H1 (cell line): Measurements from ENCODE around the gene RYR3. TPM values are rescaled to one million over a fixed set of nuclear protein-coding genes. Genes with fewer than 3 reads are reported as not detected.
A peak's percentile ranks its signal among the peaks of the same experiment; 100 is the strongest.

Experiments used
- CTCF ChIA-PET: fragments of 300-600 bp; sonication (Branson Sonifier 250); formaldehyde crosslinking; loops from one replicate; lab custom pipeline; 2021; ENCODE audit not compliant: partially characterized antibody; lab: Charles Lee
- POLR2A ChIA-PET: fragments of 300-600 bp; sonication (Branson Sonifier 250); formaldehyde crosslinking; loops from one replicate; lab custom pipeline; 2021; ENCODE audit warnings: inconsistent platforms; ENCODE audit not compliant: partially characterized antibody; lab: Charles Lee
- DNase-seq, 2 experiments: peaks; one replicate each; pipeline versions ENCODE4 v3.0.0 to v3.0.0-alpha.2; 2010 to 2022; ENCODE audit warnings: low spot score in 2 of 2, low read depth in 1 of 2, mixed read lengths in 1 of 2
- FAIRE-seq: peaks from 2 replicates; lab custom pipeline; 2011; peaks lifted over from hg19 to GRCh38; lab: Jason Lieb, UNC
- H2AFZ ChIP-seq: 2 replicates; pipeline ENCODE4 v1.8.1; 2012; ENCODE audit warnings: low read length, inconsistent platforms
- H2AK5ac ChIP-seq: 2 replicates; pipeline ENCODE4 v1.6.1; 2013; ENCODE audit warnings: low read depth, low read length
- H2BK120ac ChIP-seq: replicated peaks from 2 replicates; pipeline ENCODE3; 2013; ENCODE audit warnings: low read depth, low read length, inconsistent platforms
- H2BK12ac ChIP-seq: 2 replicates; pipeline ENCODE4 v1.6.1; 2013; ENCODE audit warnings: low read depth, low read length
- H2BK15ac ChIP-seq: 2 replicates; pipeline ENCODE4 v1.6.1; 2013; ENCODE audit warnings: low read length
- H2BK20ac ChIP-seq: 2 replicates; pipeline ENCODE4 v1.6.1; 2013; ENCODE audit warnings: low read length
- H2BK5ac ChIP-seq: 2 replicates; pipeline ENCODE4 v1.6.1; 2013; ENCODE audit warnings: low read depth, low read length
- H3K14ac ChIP-seq: 2 replicates; pipeline ENCODE4 v1.6.1; 2013; ENCODE audit warnings: inconsistent platforms; ENCODE audit not compliant: insufficient read length
- H3K18ac ChIP-seq: 2 replicates; pipeline ENCODE4 v1.6.1; 2013; ENCODE audit warnings: low read length; ENCODE audit errors: extremely low read depth
- H3K23ac ChIP-seq: 2 replicates; pipeline ENCODE4 v1.6.1; 2013; ENCODE audit warnings: inconsistent platforms; ENCODE audit not compliant: insufficient read length
- H3K23me2 ChIP-seq: 2 replicates; pipeline ENCODE4 v1.6.1; 2013; ENCODE audit warnings: low read depth, low read length
- H3K27ac ChIP-seq: 2 replicates; pipeline ENCODE4 v1.6.1; 2011; ENCODE audit warnings: low read depth, low read length, inconsistent platforms
- H3K27me3 ChIP-seq, 4 experiments: replicated peaks in 1 of 4; 1 replicate in 1 of 4; 2 replicates in 3 of 4; pipeline versions ENCODE4 v1.6.1 to v1.8.1; 2011 to 2013; ENCODE audit warnings: low read length in 3 of 4, mild to moderate bottlenecking in 3 of 4, inconsistent platforms in 2 of 4, mixed read lengths in 2 of 4, moderate library complexity in 1 of 4; ENCODE audit not compliant: control insufficient read depth in 3 of 4, insufficient read depth in 3 of 4; ENCODE audit errors: extremely low read depth in 1 of 4
- H3K36me3 ChIP-seq, 4 experiments: 2 replicates each; pipeline versions ENCODE4 v1.6.1 to v1.8.1; 2011 to 2013; ENCODE audit warnings: mild to moderate bottlenecking in 4 of 4, low read length in 3 of 4, moderate library complexity in 2 of 4, control low read depth in 1 of 4, inconsistent platforms in 1 of 4; ENCODE audit not compliant: insufficient read depth in 4 of 4, control insufficient read depth in 2 of 4
- H3K4ac ChIP-seq: replicated peaks from 2 replicates; pipeline ENCODE3; 2013; ENCODE audit warnings: low read length, low read depth, mixed read lengths, inconsistent platforms; ENCODE audit not compliant: insufficient read length
- H3K4me1 ChIP-seq, 4 experiments: replicated peaks in 1 of 4; 1 replicate in 1 of 4; 2 replicates in 3 of 4; pipeline versions ENCODE4 v1.6.1 to v1.8.1; 2011 to 2013; ENCODE audit warnings: low read length in 3 of 4, inconsistent platforms in 2 of 4, mixed read lengths in 1 of 4; ENCODE audit not compliant: insufficient read depth in 4 of 4, control insufficient read depth in 3 of 4
- H3K4me2 ChIP-seq, 2 experiments: 2 replicates each; pipeline versions ENCODE4 v1.6.1 to v1.8.1; 2011 to 2013; ENCODE audit warnings: low read depth in 2 of 2, low read length in 2 of 2, control low read depth in 1 of 2, inconsistent platforms in 1 of 2, mild to moderate bottlenecking in 1 of 2; ENCODE audit not compliant: insufficient read depth in 1 of 2
- H3K4me3 ChIP-seq, 4 experiments: fragments of 200-600, 300-600 bp in 1 of 4; sonication (generic), shearing (Covaris generic), sonication (Bioruptor Twin) in 1 of 4; 2 replicates each; pipeline versions ENCODE4 v1.5.1 to v1.8.1; 2011 to 2016; ENCODE audit warnings: low read length in 4 of 4, low read depth in 3 of 4, control low read depth in 2 of 4, inconsistent platforms in 2 of 4, mild to moderate bottlenecking in 2 of 4, mixed read lengths in 1 of 4, moderate library complexity in 1 of 4; ENCODE audit not compliant: insufficient read depth in 2 of 4; ENCODE audit errors: extremely low read depth in 1 of 4
- H3K56ac ChIP-seq: replicated peaks from 2 replicates; pipeline ENCODE3; 2013; ENCODE audit warnings: low read depth, mild to moderate bottlenecking, mixed read lengths, low read length, inconsistent platforms; ENCODE audit not compliant: insufficient read length
- H3K79me1 ChIP-seq: 2 replicates; pipeline ENCODE4 v1.6.1; 2013; ENCODE audit warnings: low read depth, low read length, control low read depth
- H3K79me2 ChIP-seq, 2 experiments: 2 replicates each; pipeline versions ENCODE4 v1.6.1 to v1.8.1; 2012 to 2013; ENCODE audit warnings: low read length in 2 of 2, mild to moderate bottlenecking in 2 of 2, inconsistent platforms in 1 of 2; ENCODE audit not compliant: insufficient read depth in 2 of 2, control insufficient read depth in 1 of 2
- H3K9ac ChIP-seq, 4 experiments: replicated peaks in 1 of 4; 1 replicate in 1 of 4; 2 replicates in 3 of 4; pipeline versions ENCODE4 v1.6.1 to v1.8.1; 2011 to 2013; ENCODE audit warnings: low read depth in 3 of 4, low read length in 3 of 4, control low read depth in 2 of 4, mild to moderate bottlenecking in 2 of 4, moderate library complexity in 2 of 4, inconsistent platforms in 1 of 4; ENCODE audit errors: extremely low read depth in 1 of 4
- H3K9me3 ChIP-seq, 2 experiments: 2 replicates each; pipeline versions ENCODE4 v1.6.1 to v1.8.1; 2012 to 2013; ENCODE audit warnings: mild to moderate bottlenecking in 2 of 2, moderate library complexity in 2 of 2, control low read depth in 1 of 2, inconsistent platforms in 1 of 2, low read depth in 1 of 2, low read length in 1 of 2, mixed read lengths in 1 of 2; ENCODE audit not compliant: insufficient read depth in 2 of 2
- H4K20me1 ChIP-seq, 2 experiments: replicated peaks in 1 of 2; 2 replicates each; pipeline versions ENCODE3 to v1.8.1; 2011 to 2013; ENCODE audit warnings: inconsistent platforms in 2 of 2, low read length in 2 of 2, mild to moderate bottlenecking in 1 of 2; ENCODE audit not compliant: insufficient read depth in 2 of 2, control insufficient read depth in 1 of 2
- H4K5ac ChIP-seq: 2 replicates; pipeline ENCODE4 v1.6.1; 2013; ENCODE audit warnings: low read length, low read depth, mixed read lengths, inconsistent platforms; ENCODE audit not compliant: insufficient read length
- H4K8ac ChIP-seq: 2 replicates; pipeline ENCODE4 v1.8.0; 2013; ENCODE audit warnings: mild to moderate bottlenecking, moderate library complexity, low read length, inconsistent platforms; ENCODE audit not compliant: insufficient read depth; ENCODE audit errors: extremely low read depth
- H4K91ac ChIP-seq: replicated peaks from 2 replicates; pipeline ENCODE3; 2013; ENCODE audit warnings: low read length, mixed read lengths, inconsistent platforms; ENCODE audit not compliant: insufficient read length
- CTBP2 ChIP-seq: IDR thresholded peaks from 2 replicates; pipeline ENCODE4 v1.7.0; 2011; ENCODE audit warnings: borderline replicate concordance, mild to moderate bottlenecking, moderate library complexity, mixed read lengths, low read length; ENCODE audit not compliant: insufficient read depth, insufficient read length
- MAFK ChIP-seq: IDR thresholded peaks from 2 replicates; pipeline ENCODE4 v1.6.1; 2012; ENCODE audit warnings: low read depth, mild to moderate bottlenecking, improper control_type of control experiment, low read length
- WGBS, 2 experiments: shearing (Covaris generic) in 1 of 2; methylation state at CpG; one replicate each; pipeline versions ENCODE4 v1.1.6 to v1.1.7; 2013 to 2015; ENCODE audit warnings: low lambda C conversion rate in 2 of 2, mixed read lengths in 2 of 2, inconsistent platforms in 1 of 2, low coverage in 1 of 2, missing lambda C conversion rate in 1 of 2; ENCODE audit not compliant: insufficient replicate concordance in 2 of 2, insufficient coverage in 1 of 2, insufficient read length in 1 of 2; ENCODE audit errors: extremely low coverage in 1 of 2, missing lambda C conversion rate in 1 of 2; 5-methylcytosine and 5-hydroxymethylcytosine counted together
- polyA plus RNA-seq, 7 experiments: library from polyadenylated mRNA; depleted of rRNA in 3 of 7; stranded (reverse) in 5 of 7; unstranded in 2 of 7; fragments of >200 nt in 5 of 7; fragments of 200-250 nt in 2 of 7; gene quantifications; 1 replicate in 5 of 7; 2 replicates in 1 of 7; 4 replicates in 1 of 7; pipeline versions ENCODE4 v1.2.1 to v1.2.3, GENCODE V29; 2011 to 2013; ENCODE audit warnings: missing spikeins in 2 of 7, mixed read lengths in 2 of 7
- total RNA-seq: library from RNA; stranded (reverse); fragmentation: NEBNext Ultra II Directional; extraction: Animal tissue kit (Norgen Biotek cat#: 25700); gene quantifications from 2 replicates; pipeline ENCODE4 v1.2.1, GENCODE V29; 2021

Gene RYR3
- total and polyA plus RNA-seq, 2 of the 8 experiments (the other 6 are each of a cell fraction or from before 2014, with no cell fraction given), result 0.33 to 3.4 TPM

DNA sequence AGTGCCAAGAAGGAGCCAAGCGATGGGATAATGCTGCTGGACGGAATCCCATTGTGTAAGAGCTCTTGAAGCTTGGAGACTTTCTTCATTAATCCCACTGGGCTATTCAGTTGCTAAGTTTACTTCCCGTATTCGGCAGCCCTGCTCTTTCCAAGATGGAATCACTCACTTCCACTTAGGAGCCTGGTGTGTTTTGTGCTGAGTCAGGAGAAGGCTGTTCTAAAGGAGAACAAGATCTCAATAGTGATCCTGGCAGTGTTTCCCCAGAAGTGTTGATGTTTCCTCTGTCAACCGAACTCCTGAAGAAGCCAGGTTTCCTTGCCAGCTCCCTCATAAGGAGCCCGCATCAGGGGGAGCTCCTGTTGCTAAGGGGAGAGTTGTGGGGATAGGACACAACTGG, 387.4 kb downstream of the RYR3 start:
- TF ChIP-seq CTBP2 (no peak), MAFK (peak; percentile 72)
- Histone ChIP-seq H3K79me1 (no peaks in the 10 kb centered on the region), H3K23me2 (no peaks in the 10 kb centered on the region), H3K79me2 (no peaks in the 10 kb centered on the region), H3K23ac (no peak overlapping the region), H3K4me2 (no peak overlapping the region), H2AK5ac (no peak overlapping the region), H2BK15ac (no peak overlapping the region), H2AFZ (no peak overlapping the region), H3K4me3 (no peak overlapping the region), H3K9me3 (no peaks in the 10 kb centered on the region), H3K18ac (no peak overlapping the region), H2BK20ac (no peak overlapping the region), H3K4ac (no peak overlapping the region), H3K4me1 (peaks cover 0 to 4% (median 0%) of the 10 kb centered on the region in 4 experiments; a peak in 4 of 7 replicates), H3K36me3 (no peaks in the 10 kb centered on the region), H2BK12ac (no peak overlapping the region), H3K9ac (no peak overlapping the region), H4K20me1 (no peaks in the 10 kb centered on the region), H2BK5ac (no peak overlapping the region), H2BK120ac (no peak overlapping the region), H4K91ac (no peak overlapping the region), H4K8ac (no peak overlapping the region), H3K27ac (no peak overlapping the region), H3K56ac (no peak overlapping the region), H3K27me3 (no peaks in the 10 kb centered on the region), H4K5ac (no peak overlapping the region), H3K14ac (no peak overlapping the region)
- no peak for DNase-seq
- 87% methylated on average over 6 of the region's 6 CpGs; no CpG with 5 or more reads in 1 of the 2 experiments for WGBS, 2 experiments
- POLR2A ChIA-PET, result no interaction called here
- FAIRE-seq, result no peak
- CTCF ChIA-PET, result interaction anchor here (0.7 to 1.4 kb wide), 5 partner anchors 18 to 449 kb away, joined by 3 to 4 read pairs (median 3); no protein-coding TSS in a partner anchor
